NB4 (cell line): ENCODE data around the gene MEGF10.

Source experiments
- DNase-seq: peaks from one replicate; pipeline ENCODE4 v3.0.0; 2010; ENCODE audit warnings: low read depth
- H3K4me3 ChIP-seq: one replicate; pipeline ENCODE4 v1.5.1; 2011; ENCODE audit warnings: mild to moderate bottlenecking, low read depth, low read length, moderate library complexity
- CTCF ChIP-seq: IDR thresholded peaks from one replicate; pipeline ENCODE4 v1.5.1; 2012; ENCODE audit warnings: low read depth, low read length
- MYC ChIP-seq: IDR thresholded peaks from 2 replicates; pipeline ENCODE4 v1.6.1; 2011; ENCODE audit warnings: low read depth, low read length
- POLR2A ChIP-seq: IDR thresholded peaks from 2 replicates; pipeline ENCODE4 v1.6.1; 2011; ENCODE audit warnings: mild to moderate bottlenecking; ENCODE audit not compliant: insufficient read length; ENCODE audit errors: extremely low read depth
- TF ChIP-seq, protein P1 (sequence below): IDR thresholded peaks from 2 replicates; pipeline ENCODE4 v1.6.1; 2011; ENCODE audit warnings: low read depth, low read length

MEGF10 gene

GRCh38 chr5:127326976-127327755, 36.6 kb downstream of the MEGF10 start:
- no peak for DNase-seq
- TF ChIP-seq CTCF: no peak
- TF ChIP-seq POLR2A: no peak
- H3K4me3 ChIP-seq: no peak overlapping the region

GRCh38 chr5:127330116-127330515, 39.5 kb downstream of the MEGF10 start:
- DNase-seq: no peak
- no peak for TF ChIP-seq MYC
- TF ChIP-seq CTCF: no peak
- no peak for TF ChIP-seq POLR2A
- TF ChIP-seq, protein P1, sequence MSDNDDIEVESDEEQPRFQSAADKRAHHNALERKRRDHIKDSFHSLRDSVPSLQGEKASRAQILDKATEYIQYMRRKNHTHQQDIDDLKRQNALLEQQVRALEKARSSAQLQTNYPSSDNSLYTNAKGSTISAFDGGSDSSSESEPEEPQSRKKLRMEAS: no peak
- no peak overlapping the region for H3K4me3 ChIP-seq

DNA sequence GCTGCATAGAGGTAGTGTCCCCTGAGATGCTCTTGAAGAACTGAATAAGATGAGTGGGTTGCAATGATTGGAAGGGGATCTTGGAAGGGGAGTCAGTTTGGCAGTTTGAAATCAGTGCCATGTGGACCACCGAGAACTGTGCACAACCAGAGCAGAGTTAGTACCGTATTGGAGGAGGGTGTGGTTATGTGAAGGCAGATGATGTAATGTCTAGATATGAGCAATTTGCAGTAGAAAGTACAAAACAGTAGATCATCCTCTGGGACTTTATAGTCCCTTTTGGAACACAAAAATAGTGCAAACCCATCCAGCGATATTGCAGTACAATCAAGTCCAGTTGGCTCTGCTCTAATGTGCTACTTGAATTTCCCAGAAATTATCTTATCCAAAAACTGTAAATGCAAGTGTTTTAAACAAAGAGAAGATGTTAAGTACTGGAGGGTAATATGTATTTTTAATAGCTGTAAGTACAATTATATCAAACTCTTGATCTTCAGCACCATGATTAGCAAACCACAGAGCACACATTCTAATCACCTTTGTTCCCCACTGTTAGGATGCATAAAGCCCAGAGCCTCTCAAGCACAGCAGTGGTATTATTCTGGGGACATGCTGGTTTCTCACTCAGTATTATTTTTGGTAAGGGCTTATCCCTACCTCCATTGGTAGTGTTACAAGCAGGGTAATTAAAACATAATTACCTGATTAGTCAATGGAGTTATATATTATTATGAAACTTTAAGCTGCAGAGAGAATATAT, 41.5 kb downstream of the MEGF10 start:
- no peak for DNase-seq
- TF ChIP-seq POLR2A (no peak), CTCF (no peak), MYC (no peak)
- TF ChIP-seq, protein P1: no peak
- H3K4me3 ChIP-seq: no peak overlapping the region

GRCh38 chr5:127333483-127333882, 42.9 kb downstream of the MEGF10 start:
- no peak overlapping the region for H3K4me3 ChIP-seq
- no peak for DNase-seq
- TF ChIP-seq CTCF: no peak
- TF ChIP-seq MYC: no peak
- TF ChIP-seq, protein P1: no peak

- no peak for TF ChIP-seq CTCF
- TF ChIP-seq, protein P1: no peak
- TF ChIP-seq POLR2A: no peak
- TF ChIP-seq MYC: no peak
- H3K4me3 ChIP-seq: no peak overlapping the region
- DNase-seq: no peak
Observed at GRCh38 chr5:127335381-127335780, 44.8 kb downstream of the MEGF10 start.
